NCI-H2171 treated with DMSO at 0.1 percent for 48 hours (cell line): ENCODE measurements around the gene SPTBN4.
"Not testable (repeated sequence)": the region's sequence is repeated elsewhere in the genome, so short reads cannot be mapped to it uniquely, and the experiment has no call there.

Source experiments
- DNase-seq: peaks from one replicate; lab custom pipeline; 2025; lab: John Stamatoyannopoulos, UW

Gene SPTBN4

DNA sequence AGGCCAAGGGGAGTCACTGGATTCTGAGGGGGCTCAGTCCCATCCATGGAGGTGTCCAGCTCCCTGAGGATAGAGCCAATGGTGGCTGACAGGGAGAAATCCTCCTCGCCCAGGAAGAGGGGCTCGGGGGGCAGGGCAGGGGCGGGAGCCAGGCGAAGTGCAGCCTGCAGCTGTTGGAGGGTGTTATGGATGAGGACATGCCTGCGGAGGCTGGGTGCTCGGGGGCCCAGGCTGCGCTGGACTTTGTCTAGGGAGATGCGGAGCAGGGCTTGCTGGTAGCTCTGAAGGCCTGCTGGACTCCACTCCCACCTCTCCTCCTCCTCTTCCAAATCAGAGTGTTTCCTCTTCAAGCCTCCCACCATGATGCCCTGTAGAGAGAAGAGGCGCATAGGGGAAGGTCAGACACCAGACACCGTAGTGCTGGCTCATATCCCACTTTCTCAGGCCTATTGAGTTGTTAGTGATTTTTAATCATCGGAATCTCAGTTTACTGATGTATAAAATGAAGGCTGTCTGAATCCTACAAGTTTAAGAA, 25.0 kb upstream of the SPTBN4 start:
- no peak for DNase-seq

DNA sequence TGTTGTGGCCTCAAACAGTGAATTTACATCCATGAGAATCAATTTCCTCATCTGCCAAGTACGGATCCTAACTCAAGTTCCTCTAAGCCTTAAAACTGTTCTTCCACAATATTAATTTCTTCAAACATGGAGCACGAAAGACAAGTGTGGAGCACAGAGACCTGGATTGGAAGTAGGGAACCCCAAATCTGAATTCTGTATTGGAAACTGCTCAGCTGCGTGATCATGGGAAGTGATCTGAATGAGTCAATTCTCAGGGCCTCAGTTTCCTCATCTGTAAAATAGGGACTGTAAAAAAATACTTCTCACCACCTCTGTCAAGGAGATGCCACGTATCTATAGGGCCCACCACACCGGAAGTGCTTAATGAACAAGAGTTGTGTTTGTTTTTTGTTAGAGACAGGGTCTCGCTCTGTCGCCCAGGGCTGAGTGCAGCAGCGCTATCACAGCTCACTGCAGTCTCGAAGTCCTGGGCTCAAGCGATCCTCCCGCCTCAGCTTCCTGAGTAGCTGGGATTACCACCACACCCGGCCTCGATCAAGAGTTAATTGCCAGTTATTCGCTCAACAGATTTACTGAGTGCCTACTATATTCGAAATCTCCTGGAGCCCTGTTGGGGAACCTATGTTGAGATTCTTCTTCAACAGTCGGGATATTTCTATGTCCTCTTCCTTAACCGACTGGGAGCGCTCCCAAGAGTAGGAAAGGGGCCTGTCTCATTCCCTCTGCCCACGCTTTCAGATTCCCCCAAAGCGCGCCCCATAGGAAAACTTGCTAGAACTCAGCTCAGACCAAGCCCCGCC, 24.3 kb upstream of the SPTBN4 start:
- DNase-seq: no peak

DNA sequence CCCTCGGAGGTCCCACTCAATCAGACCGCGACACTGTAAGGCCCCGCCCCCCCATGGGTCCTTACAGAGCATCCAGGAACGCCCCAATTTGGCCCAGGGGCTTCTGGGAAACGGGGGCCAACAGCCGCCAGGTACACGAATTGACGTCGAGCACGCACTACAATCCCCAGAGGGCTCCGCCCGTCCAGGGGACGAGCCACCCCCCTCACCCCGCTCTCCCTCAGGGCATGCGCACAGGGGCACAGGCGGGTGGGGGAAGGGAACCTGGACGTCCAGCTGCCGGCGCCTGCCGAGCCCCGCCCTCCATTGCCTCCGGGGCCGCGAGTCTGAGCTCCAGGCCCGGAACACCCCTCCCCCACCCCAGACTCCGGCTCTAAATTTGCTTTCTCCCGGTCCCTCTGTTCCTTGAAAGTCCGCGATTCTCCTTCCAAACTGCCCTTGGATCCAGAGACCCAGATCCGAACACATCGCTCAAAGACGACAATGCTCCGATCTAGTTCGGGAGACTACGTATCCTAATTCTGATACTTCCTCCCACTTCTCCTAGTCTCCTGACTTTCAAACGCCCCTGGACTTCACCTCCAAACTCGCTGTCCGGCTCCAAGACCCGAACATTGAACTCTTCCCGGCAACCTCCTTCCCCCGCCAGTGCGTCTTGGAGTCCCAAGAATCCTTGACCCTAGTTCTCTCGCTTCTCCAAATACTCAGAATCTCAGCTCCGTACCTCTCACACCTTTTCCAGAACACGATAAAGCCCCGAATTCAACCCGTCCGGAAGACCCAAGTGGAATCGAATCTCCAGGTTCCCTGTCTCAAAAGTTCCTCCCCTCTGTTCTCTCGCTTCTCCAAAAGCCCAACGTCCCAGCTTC, 23.4 kb upstream of the SPTBN4 start:
- peak; percentile 99 for DNase-seq

DNA sequence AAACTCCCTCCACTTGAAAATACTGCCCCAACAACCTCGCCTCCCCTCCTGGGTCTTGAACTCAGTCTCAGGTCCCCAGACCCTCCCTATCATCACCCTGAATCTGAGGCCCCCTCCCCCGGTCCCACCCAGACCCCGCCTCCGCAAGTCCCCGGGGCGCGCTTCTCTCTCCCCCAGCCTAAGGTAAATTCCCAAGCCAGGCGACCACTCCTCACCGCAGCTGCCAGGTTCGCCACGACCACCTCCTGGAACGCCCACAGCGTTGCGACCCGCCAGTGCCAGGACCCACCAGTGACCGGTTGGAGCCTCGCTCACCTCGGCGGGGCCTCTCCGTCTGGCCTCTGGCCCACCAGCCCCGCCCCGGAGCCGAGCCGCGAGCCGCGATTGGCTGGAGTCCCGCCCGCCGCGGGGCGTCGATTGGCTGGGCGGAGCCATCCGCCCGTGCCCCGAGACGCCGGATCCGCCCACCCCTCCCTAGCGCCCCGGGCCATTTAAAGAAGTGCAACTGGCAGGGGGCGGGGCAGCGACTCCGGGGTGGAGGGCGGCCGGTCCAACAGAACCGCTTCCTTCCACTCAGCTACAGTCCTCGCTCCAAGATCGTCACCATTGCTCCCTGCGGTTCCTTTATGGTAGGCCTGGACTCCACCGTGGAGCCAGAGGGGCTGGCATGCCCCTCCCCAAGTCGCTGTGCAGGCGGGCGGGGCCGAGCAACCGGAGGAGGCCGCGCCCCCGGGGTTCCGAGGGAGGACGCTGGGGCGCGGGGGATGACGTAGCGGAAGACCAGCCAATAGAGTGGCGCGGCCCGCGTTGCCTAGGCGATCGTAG, 22.6 kb upstream of the SPTBN4 start, which contains the start of gene SERTAD3:
SERTAD3 (minus strand) TSS at position 336 of the 825 bp plus-strand sequence. CDS start 2,255 bp downstream, outside the sequence.
- peak; percentile 96 for DNase-seq

DNA sequence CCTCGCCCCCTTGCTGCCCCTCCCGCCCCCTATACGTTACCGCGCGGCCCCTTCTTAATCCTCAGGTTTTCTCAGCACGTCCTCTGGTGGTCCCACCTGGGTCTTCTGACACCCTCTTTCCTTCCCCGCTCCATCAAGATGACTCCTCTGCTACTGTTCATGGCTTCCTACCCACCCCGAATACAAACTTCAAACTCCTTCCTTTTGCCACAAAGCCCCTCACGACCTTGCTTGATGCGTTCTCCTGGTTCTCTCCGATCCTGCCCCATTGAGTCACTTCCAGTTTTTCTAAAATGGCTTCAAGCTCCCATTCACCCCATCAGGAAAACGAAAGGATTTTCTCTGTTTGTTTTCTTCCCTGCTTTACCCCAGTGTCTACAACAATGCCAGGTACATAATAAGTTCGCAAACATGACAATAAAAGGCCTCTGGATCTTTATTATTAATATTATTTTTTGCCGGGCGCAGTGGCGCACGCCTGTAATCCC, 21.9 kb upstream of the SPTBN4 start:
- no peak for DNase-seq

DNA sequence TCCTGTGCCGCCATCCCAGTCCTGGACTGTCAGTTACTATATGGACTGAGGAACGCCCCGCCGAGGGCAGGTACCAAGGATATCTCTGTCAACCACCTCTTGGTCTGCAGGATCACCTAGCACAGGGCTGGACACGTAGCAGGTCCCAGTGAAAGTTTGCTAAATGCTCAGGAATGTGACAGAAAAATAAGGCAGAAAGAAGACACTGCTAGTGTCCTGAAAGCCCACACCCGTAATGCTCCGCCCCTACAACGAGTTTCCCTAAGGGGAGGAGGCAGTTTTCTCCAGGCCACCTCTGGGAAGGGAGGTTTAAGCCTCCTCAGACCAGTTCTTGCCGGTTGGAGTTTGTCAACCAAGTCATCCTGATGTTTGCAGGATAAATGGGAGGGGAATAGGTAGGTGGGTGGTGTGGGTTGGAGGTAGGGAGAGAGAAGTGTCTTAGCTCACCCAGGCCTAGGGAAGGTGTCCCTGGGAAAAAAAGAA, 21.0 kb upstream of the SPTBN4 start:
- no peak for DNase-seq

DNA sequence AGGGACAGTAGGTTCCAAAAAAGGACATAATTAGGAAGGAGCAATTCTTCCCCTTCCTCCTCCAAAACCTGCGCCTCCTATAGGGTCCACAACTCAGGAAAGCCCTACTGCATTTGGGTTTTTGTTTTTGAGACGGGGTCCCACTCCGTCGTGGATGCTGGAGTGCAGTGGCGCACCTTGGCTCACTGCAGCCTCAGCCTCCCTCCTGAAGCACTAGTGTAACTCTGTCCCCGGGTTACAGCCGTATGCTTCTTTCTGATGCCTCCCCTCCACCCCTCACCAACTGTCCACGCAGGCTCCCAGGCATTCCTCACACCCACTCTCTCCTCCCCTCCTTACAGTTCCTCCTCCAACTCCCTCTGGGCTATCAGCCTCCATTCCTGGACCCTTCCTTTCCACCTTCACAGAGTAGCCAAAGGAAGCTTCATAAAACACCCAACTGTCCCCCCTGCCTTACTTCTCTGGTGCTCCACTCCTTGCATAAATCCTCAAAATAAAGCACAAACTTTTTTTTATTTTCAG, 20.5 kb upstream of the SPTBN4 start:
- no peak for DNase-seq

DNA sequence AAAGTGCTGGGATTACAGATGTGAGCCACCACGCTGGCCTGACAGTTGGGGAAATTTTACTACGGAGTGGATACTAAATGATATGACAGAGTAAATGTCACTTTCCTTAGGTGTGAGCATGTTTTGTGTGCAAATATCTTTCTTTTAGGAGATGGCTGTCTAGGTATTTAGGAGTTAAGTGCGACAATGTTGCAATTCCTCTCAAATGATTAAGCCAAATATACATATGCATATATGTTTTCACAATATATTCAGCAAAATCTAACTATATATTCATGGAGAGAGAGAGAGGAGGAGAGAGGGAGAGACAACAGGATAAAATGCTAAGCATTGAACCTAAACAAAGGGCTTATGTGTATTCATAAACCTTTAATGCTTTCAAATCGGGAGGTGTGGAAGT, 17.3 kb upstream of the SPTBN4 start:
- DNase-seq: no peak

DNA sequence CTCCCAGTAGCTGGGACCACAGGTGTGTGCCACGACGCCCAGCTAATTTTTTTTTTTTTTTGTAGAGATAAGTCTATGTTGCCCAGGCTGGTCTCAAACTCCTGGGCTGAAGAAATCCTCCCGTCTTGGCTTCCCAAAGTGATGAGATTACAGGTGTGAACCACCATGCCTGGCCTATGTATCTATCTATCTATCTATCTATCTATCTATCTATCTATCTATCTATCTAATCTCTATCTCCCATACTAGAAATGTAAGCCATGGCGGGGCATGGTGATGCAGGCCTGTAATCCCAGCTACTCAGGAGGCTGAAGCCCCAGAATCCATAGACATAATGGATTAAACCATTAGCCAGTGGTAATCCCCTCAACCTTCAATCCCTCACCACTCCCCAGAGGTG, 16.1 kb upstream of the SPTBN4 start:
- DNase-seq: no peak

DNA sequence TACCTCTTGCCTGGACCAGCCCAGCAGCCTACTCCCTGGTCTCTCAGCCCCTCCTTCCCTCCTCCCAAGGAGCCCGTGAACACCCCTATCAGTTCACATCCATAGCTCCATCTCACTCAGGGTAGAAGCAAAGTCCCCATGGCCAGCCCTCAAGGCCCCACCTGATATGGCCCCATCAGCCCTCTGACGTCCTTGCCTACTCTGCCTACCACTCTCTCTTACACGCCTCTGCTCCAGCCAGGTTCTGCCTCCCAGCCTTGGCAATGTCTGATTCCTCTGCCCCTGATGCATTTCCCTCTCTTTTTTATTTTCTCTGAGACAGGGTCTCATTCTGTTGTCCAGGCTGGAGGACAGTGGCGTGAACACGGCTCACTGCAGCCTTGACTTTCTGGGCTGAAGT, 14.8 kb upstream of the SPTBN4 start:
- no peak for DNase-seq

DNA sequence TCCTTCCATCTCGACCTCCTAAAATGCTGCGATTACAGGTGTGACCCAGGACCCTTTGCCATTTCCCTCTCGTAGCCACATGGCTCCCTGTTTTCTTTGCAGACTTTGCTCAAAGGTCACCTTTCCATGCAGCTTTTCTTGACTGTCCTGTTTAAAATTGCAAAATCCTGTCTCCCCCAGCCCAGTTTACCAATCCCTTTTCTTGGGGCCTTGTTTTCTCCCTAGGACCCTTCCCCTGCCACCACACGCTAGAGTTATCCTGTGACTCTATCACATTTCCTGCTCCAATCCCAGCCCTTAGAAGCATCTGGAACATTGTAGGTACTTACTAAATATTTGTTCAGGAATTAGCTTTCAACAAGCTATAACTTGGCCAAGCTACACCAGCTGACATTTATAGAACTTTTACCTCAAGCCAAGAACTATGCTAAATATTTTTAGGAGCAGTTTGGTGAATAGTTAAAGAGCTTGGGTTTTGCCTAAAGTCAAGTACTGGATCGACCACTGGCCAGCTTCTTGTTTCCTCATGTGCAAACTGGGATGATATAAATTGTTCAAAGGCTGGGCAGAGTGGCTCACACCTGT, 13.6 kb upstream of the SPTBN4 start:
- DNase-seq: no peak

DNA sequence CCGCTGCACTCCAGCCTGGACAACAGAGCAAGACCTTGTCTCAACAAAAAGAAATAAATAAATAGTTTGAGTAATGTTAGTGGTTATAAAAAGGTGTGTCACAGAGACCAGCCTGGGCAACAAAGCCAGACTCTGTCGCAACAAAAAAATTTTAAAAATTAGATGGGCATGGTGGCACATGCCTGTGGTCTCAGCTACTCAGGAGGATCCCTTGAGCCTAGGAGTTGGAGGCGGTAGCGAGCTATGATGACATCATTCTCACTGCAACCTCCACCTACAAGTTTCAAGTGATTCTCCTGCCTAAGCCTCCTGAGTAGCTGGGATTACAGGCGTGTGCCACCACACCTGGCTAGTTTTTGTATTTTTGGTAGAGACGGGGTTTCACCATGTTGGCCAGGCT, 12.9 kb upstream of the SPTBN4 start:
- not testable (repeated sequence) for DNase-seq

DNA sequence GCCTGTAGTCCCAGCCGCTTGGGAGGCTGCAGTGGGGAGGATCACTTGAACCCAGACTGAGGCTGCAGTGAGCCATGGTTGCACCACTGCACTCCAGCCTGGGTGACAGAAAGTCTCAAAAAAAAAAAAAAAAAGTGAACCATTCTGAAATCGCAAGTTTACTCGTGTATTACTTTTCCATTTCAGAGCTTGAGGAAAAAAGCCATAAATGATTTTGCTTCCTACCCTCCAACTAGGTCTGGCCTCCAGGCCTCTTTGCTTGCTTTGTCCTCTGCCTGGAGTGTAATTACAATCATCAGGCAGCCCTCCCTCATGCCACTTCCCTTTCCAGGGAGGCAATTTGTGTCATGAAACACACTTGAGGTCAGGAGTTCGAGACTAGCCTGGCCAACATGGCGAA, 9.8 kb upstream of the SPTBN4 start:
- no peak for DNase-seq

DNA sequence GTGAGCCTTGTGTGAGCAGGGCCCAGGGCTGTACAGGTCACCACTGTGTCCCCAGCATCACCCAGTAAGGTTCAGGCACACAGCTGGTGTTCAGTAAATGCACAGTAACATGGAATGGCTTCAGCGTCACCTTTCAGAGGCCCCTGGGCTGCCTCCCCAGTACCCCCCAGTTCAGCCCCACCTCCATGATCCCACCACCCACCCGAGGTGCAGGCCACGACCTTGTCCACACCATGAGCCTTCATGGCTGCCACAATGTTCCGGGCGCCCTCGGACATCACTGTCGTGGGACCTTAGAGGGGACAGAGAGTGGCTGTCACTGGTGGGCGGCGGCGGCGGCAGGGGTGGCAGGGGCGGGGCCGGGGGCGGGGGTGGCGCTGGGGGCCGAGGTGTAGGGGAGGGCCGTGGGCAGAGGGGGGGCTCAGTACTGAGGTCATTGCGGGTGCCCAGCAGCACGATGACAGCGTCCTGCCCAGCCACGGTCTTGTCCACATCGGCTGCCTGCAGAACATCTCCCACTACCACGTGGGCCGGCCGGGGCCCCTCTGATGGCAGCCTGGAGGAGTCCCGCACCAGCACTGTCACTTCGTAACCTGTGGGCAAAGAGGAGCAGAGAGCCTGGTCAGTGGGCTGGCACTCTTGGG, 8.7 kb upstream of the SPTBN4 start:
- no peak for DNase-seq

DNA sequence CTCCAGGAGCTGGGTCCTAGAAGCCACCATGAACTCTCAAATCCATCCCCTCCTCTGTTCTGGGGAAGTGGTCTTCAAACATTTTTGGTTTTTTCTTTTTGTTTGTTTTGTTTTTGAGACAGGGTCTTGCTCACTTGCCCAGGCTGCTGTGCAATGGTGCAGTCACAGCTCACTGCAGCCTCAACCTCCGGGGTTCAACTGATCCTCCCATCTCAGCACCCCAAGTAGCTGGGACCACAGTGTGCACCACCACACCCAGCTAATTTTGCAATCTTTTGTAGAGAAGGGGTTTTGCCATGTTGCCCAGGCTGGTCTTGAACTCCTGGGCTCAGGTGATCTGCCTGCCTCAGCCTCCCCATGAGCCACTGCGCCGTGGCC, 8.2 kb upstream of the SPTBN4 start:
- no peak for DNase-seq

DNA sequence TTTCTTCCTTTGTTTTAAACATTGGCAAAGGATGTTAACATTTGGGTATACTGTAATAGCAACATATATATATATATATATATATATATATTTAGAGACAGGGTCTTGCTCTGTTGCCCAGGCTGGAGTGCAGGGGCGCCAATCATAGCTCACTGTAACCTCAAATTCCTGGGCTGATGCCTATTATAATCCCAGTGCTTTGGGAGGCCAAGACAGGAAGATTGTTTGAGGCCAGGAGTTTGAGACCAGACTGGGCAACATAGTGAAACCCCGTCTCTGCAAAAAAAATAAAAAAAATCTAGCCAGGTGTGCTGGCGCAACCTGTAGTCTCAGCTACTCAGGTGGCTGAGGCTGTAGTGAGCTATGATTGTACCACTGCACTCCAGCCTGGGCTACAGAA, 6.6 kb upstream of the SPTBN4 start:
- DNase-seq: no peak

DNA sequence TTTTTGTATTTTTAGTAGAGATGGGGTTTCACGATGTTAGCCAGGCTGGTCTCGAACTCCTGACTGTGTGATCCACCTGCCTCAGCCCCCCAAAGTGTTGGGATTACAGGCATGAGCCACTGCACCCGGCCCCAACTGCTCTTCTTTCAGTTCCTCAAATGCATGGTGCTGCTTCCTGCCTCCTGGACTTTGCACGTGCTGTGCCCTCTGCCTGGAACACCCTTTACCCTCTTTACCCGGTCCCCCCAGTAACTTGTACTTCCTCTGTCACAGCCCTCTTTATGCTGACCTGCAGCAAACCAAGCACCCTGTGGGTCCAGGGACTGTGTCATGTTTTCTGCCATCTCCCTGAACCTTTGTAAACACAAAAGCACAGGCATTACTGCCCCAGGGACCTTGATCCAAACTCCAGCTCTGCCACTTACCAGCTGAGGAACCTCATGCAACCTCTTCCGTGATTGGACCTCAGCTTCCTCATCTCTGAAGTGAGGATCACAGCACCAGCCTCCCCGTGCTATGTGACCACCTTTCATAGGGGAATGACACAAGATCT, 5.1 kb upstream of the SPTBN4 start:
- no peak for DNase-seq

DNA sequence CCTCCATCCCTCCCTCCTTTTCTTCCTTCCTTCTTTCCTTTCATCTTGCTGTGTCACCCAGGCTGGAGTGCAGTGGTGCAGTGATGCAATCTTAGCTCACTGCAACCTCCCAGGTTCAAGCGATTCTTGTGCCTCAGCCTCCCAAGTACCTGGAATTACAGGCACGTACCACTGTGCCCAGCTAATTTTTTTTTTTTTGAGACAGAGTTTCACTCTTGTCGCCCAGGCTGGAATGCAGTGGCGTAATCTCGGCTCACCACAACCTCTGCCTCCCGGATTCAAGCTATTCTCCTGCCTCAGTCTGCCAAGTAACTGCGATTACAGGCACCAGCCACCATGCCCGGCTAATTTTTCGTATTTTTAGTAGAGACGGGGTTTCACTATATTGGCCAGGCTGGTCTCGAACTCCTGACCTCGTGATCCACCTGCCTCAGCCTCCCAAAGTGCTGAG, 3.2 kb upstream of the SPTBN4 start:
- not testable (repeated sequence) for DNase-seq

DNA sequence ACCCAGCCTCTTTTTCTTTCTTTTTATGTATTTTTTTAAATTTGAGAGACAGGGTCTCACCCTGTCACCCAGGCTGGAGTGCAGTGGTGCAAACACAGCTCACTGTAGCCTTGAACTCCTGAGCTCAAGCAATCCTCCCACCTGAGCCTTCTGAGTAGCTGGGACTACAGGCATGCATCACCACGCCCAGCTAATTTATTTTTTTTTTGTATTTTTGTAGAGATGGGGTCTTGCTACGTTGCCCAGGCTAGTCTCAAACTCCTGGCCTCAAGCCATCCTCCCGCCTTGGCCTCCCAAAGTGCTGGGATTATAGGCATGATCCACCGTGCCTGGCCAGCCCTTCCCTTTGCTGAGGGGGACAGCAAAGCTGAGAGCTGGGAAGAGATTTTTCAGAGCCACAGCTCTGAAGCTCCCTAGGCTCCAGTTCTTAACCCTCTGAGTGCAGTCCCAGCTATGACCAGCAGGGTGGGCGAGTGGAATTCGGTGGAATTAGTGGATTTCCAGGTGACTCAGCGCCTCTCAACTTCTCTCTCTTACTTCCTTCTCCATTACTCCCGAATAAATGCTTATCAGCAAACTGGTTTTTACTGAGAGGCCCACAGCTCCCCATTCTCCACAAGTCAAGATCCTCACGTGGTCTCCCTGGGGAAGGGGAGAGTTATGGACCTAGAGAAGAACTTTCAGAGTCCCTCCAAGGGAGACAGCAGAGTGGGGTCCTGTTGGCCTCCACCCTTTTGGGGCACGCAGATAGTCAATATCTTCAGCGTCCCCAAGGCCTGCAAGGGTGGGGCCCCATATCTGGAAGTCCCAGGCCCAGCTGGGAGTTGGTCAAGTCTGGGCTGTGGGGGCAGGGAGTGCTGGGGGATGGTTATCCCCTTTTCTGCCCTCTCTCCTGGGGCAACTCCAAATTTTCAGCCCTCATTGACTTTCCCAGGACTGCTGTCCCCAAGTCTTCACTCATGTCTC, 2.5 kb upstream of the SPTBN4 start:
- DNase-seq: peak; percentile 59
